HCT116 (cell line): ENCODE data around the gene PIGQ. TPM values are rescaled to one million over a fixed set of nuclear protein-coding genes. Genes with fewer than 3 reads are reported as not detected.

Experiments used
- ATAC-seq: fragments of 200-7000 bp; cut with Tn5 transposase; 2 replicates; pipeline ENCODE4 v1.9.1; 2020; ENCODE audit warnings: mild to moderate bottlenecking, moderate library complexity
- BruUV-seq: library from RNA; stranded (reverse); fragments of 400-500 nt; replicated peaks from 2 replicates; lab custom pipeline; 2021; lab: Mats Ljungman, UMichigan
- CTCF ChIA-PET: fragments of 300-600 bp; sonication (Branson Sonifier 250); formaldehyde crosslinking; loops from one replicate; lab custom pipeline; 2021; ENCODE audit warnings: antibody characterized with exemption; lab: Charles Lee
- POLR2A ChIA-PET: fragments of 300-600, 350-600 bp; sonication (Branson Sonifier 250); formaldehyde crosslinking; loops from one replicate; lab custom pipeline; 2021; ENCODE audit warnings: antibody characterized with exemption; lab: Charles Lee
- RAD21 ChIA-PET, 2 experiments: fragments of 300-600 bp; sonication (Branson Sonifier 250); formaldehyde crosslinking; loops; one replicate each; lab custom pipeline; 2023; ENCODE audit warnings: low total read pairs in 2 of 2; ENCODE audit not compliant: uncharacterized antibody in 2 of 2, unreplicated experiment in 2 of 2, low non-redundant PET in 1 of 2; lab: Charles Lee
- DNase-seq: peaks from one replicate; pipeline ENCODE4 v3.0.0-alpha.2; 2010; ENCODE audit warnings: low read depth, low spot score
- H2AFZ ChIP-seq: fragments of 200-600 bp; shearing (Covaris generic), sonication (generic); 2 replicates; pipeline ENCODE4 v1.6.1; 2017; ENCODE audit warnings: low read depth, mixed run types, mixed read lengths, antibody characterized with exemption, low read length; ENCODE audit not compliant: poor library complexity, severe bottlenecking
- H3K27ac ChIP-seq: 2 replicates; pipeline ENCODE4 v1.5.1; 2012; ENCODE audit warnings: low read depth, low read length
- H3K27me3 ChIP-seq: fragments of 200-600 bp; sonication (generic); 2 replicates; pipeline ENCODE4 v1.6.1; 2016; ENCODE audit warnings: mixed run types, low read length, mixed read lengths; ENCODE audit not compliant: insufficient read depth
- H3K36me3 ChIP-seq, 2 experiments: fragments of 200-500 bp in 1 of 2; fragments of 200-600 bp in 1 of 2; sonication (Bioruptor generic) in 1 of 2; sonication (generic) in 1 of 2; 2 replicates each; pipeline versions ENCODE4 v1.5.1 to v1.6.1; 2014 to 2016; ENCODE audit warnings: low read length in 2 of 2, inconsistent platforms in 1 of 2, mixed read lengths in 1 of 2, mixed run types in 1 of 2; ENCODE audit not compliant: insufficient read depth in 2 of 2, control insufficient read depth in 1 of 2
- H3K4me1 ChIP-seq, 2 experiments: fragments of 200-600 bp in 1 of 2; sonication (generic) in 1 of 2; 2 replicates each; pipeline versions ENCODE4 v1.5.1 to v1.6.1; 2012 to 2017; ENCODE audit warnings: low read length in 2 of 2, inconsistent platforms in 1 of 2, mild to moderate bottlenecking in 1 of 2, mixed read lengths in 1 of 2, mixed run types in 1 of 2, moderate library complexity in 1 of 2; ENCODE audit not compliant: insufficient read depth in 2 of 2, control insufficient read depth in 1 of 2
- H3K4me2 ChIP-seq: fragments of 200-600 bp; sonication (generic); 2 replicates; pipeline ENCODE4 v1.6.1; 2017; ENCODE audit warnings: mixed run types, low read length, mixed read lengths
- H3K4me3 ChIP-seq, 2 experiments: fragments of 200-600 bp in 1 of 2; sonication (generic) in 1 of 2; replicated peaks in 1 of 2; 2 replicates each; pipeline ENCODE4 v1.5.1; 2011 to 2016; ENCODE audit warnings: low read length in 2 of 2, control low read depth in 1 of 2, low read depth in 1 of 2, mild to moderate bottlenecking in 1 of 2, mixed read lengths in 1 of 2, mixed run types in 1 of 2
- H3K79me2 ChIP-seq: fragments of 200-600 bp; sonication (generic); 2 replicates; pipeline ENCODE4 v1.6.1; 2017; ENCODE audit warnings: mild to moderate bottlenecking, mixed run types, low read length, moderate library complexity, mixed read lengths; ENCODE audit not compliant: insufficient read depth
- H3K9ac ChIP-seq: fragments of 200-600 bp; sonication (generic); 2 replicates; pipeline ENCODE4 v1.6.1; 2016; ENCODE audit warnings: low read length, mixed read lengths
- H3K9me2 ChIP-seq: fragments of 200-600 bp; sonication (generic), shearing (Covaris generic); 2 replicates; pipeline ENCODE4 v1.6.1; 2017; ENCODE audit warnings: mixed run types, mild to moderate bottlenecking, moderate library complexity; ENCODE audit not compliant: insufficient read depth
- H3K9me3 ChIP-seq, 2 experiments: fragments of 200-500 bp in 1 of 2; fragments of 200-600 bp in 1 of 2; sonication (Bioruptor generic) in 1 of 2; sonication (generic) in 1 of 2; 2 replicates each; pipeline ENCODE4 v1.6.1; 2014 to 2017; ENCODE audit warnings: low read length in 2 of 2, mixed read lengths in 2 of 2, inconsistent platforms in 1 of 2, low read depth in 1 of 2, mild to moderate bottlenecking in 1 of 2, mixed run types in 1 of 2, moderate library complexity in 1 of 2; ENCODE audit not compliant: control insufficient read depth in 1 of 2, insufficient read depth in 1 of 2
- H4K20me1 ChIP-seq: fragments of 200-600 bp; sonication (generic), shearing (Covaris generic); 2 replicates; pipeline ENCODE4 v1.6.1; 2017; ENCODE audit warnings: mixed run types, mild to moderate bottlenecking, moderate library complexity; ENCODE audit not compliant: insufficient read depth
- CBX3 ChIP-seq: IDR thresholded peaks from 2 replicates; pipeline ENCODE4 v1.6.1; 2012; ENCODE audit warnings: low read depth
- CEBPB ChIP-seq: IDR thresholded peaks from 2 replicates; pipeline ENCODE4 v1.6.1; 2012; ENCODE audit warnings: low read depth
- EGR1 ChIP-seq: IDR thresholded peaks from 2 replicates; pipeline ENCODE4 v1.6.1; 2012; ENCODE audit warnings: low read depth
- EZH2 ChIP-seq: fragments of 200-600 bp; sonication (generic); IDR thresholded peaks from 2 replicates; pipeline ENCODE4 v1.6.1; 2017; ENCODE audit warnings: antibody characterized with exemption, mixed run types
- JUND ChIP-seq: IDR thresholded peaks from 2 replicates; pipeline ENCODE4 v1.6.1; 2012
- POLR2A ChIP-seq: IDR thresholded peaks from 2 replicates; pipeline ENCODE4 v1.7.0; 2011; ENCODE audit warnings: borderline replicate concordance; ENCODE audit not compliant: insufficient read depth, insufficient read length; ENCODE audit errors: extremely low read depth
- POLR2AphosphoS5 ChIP-seq: IDR thresholded peaks from 2 replicates; pipeline ENCODE4 v1.6.1; 2011; ENCODE audit warnings: mild to moderate bottlenecking, low read depth, low read length, moderate library complexity
- RAD21 ChIP-seq: IDR thresholded peaks from 2 replicates; pipeline ENCODE4 v1.6.1; 2012; ENCODE audit warnings: low read depth, mild to moderate bottlenecking
- REST ChIP-seq: IDR thresholded peaks from 2 replicates; pipeline ENCODE4 v1.6.1; 2012; ENCODE audit warnings: low read depth
- SIN3A ChIP-seq: IDR thresholded peaks from 2 replicates; pipeline ENCODE4 v1.6.1; 2012; ENCODE audit warnings: low read depth
- SP1 ChIP-seq: IDR thresholded peaks from 2 replicates; pipeline ENCODE4 v1.6.1; 2012; ENCODE audit warnings: low read depth
- SRF ChIP-seq: IDR thresholded peaks from 2 replicates; pipeline ENCODE4 v1.6.1; 2012; ENCODE audit warnings: low read depth
- TCF7L2 ChIP-seq: IDR thresholded peaks from 2 replicates; pipeline ENCODE4 v1.7.0; 2011; ENCODE audit warnings: borderline replicate concordance, inconsistent platforms; ENCODE audit not compliant: insufficient read depth, insufficient read length; ENCODE audit errors: extremely low read depth
- YY1 ChIP-seq: IDR thresholded peaks from 2 replicates; pipeline ENCODE4 v1.6.1; 2011; ENCODE audit warnings: low read length, low read depth, moderate library complexity, mild to moderate bottlenecking; ENCODE audit not compliant: insufficient replicate concordance; ENCODE audit errors: extremely low read depth
- ZBTB33 ChIP-seq: IDR thresholded peaks from 2 replicates; pipeline ENCODE4 v1.6.1; 2011; ENCODE audit warnings: mild to moderate bottlenecking, low read length, moderate library complexity; ENCODE audit not compliant: insufficient replicate concordance; ENCODE audit errors: extremely low read depth
- ZFX ChIP-seq: fragments of 450-650 bp; IDR thresholded peaks from 2 replicates; pipeline ENCODE4 v1.6.1; 2017
- intact Hi-C: fragments of 100-400 bp; cut with micrococcal nuclease; formaldehyde crosslinking; loops from 2 replicates; pipeline ENCODE4 v1.10.0; 2022
- total RNA-seq: library from RNA; stranded (reverse); gene quantifications from one replicate; pipeline ENCODE4 v1.2.1, GENCODE V29; 2021; ENCODE audit not compliant: unreplicated experiment
- TF ChIP-seq, protein P1 (sequence below): IDR thresholded peaks from 2 replicates; pipeline ENCODE4 v1.6.1; 2012
- TF ChIP-seq, protein P2 (sequence below): IDR thresholded peaks from 2 replicates; pipeline ENCODE4 v1.6.1; 2012

The PIGQ gene
- total RNA-seq, 1 experiment from 2014 or later = 21.0 TPM

DNA sequence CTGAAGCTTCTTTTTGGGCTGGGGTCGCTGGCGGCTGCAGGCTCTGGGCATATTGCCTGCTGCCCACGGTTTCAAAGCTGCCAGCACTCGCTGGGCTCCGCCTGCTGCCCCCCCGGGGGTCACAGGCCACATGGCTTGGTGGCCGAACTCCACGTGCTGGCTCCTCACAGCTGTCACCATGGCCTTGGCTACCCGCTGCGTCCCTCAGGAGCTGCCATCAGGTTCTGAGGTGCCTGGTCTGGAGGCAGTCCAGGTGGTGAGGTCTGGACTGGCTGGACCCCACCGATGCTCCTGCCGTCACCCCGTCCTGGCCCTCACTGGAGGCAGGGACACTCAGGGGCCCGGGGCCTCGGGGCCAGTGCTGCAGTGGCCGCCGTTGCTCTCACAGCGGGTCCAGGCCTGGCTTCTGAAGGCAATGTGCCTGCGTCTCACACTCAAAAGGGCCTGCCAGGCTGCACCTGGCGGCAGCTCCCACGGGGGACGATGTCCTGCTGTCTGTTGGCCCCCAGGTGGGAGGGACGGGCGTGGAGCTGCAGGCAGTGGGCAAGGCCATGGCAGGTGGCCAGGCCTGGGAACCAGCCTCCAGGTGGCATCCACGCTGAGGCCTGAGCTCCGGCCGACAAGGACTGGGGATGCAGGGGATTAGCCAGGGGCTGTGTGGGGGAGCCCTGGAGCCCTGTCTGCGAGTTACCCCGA, 29.0 kb upstream of the PIGQ start:
- H3K4me1 ChIP-seq = peaks cover 1 to 8% of the 10 kb centered on the region in 2 experiments; a peak in 3 of 4 replicates
- ATAC-seq (no peak), DNase-seq (no peak)
- H3K4me2 ChIP-seq = no peak overlapping the region
- H3K9me3 ChIP-seq = no peaks in the 10 kb centered on the region
- H3K9ac ChIP-seq = no peak overlapping the region
- ChIA-PET POLR2A (no interaction called here), RAD21 (no interaction called here), CTCF (no interaction called here)
- no TSS peak for BruUV-seq
- no peaks in the 10 kb centered on the region for H3K9me2 ChIP-seq
- H3K4me3 ChIP-seq = no peak overlapping the region
- no peaks in the 10 kb centered on the region for H3K36me3 ChIP-seq
- peaks cover 66% of the 10 kb centered on the region for H3K79me2 ChIP-seq
- no peaks in the 10 kb centered on the region for H3K27me3 ChIP-seq
- no peak overlapping the region for H3K27ac ChIP-seq
- no peaks in the 10 kb centered on the region for H4K20me1 ChIP-seq
- no peak overlapping the region for H2AFZ ChIP-seq
- TF ChIP-seq TCF7L2 (no peak), EGR1 (no peak), JUND (no peak), CBX3 (no peak), CEBPB (no peak), REST (no peak), ZFX (no peak), EZH2 (no peak), SRF (no peak), YY1 (no peak), POLR2A (no peak), RAD21 (no peak), SIN3A (no peak), SP1 (no peak), ZBTB33 (no peak), POLR2AphosphoS5 (no peak)
- TF ChIP-seq, protein P1, sequence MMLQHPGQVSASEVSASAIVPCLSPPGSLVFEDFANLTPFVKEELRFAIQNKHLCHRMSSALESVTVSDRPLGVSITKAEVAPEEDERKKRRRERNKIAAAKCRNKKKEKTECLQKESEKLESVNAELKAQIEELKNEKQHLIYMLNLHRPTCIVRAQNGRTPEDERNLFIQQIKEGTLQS = no peak
- TF ChIP-seq, protein P2, sequence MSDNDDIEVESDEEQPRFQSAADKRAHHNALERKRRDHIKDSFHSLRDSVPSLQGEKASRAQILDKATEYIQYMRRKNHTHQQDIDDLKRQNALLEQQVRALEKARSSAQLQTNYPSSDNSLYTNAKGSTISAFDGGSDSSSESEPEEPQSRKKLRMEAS = no peak
- intact Hi-C loops = no loop called here
